CD4-positive, alpha-beta T cell treated with Interleukin-12 subunit alpha and Interleukin-12 subunit beta, for 1 hour (primary cell): ENCODE data around the gene TADA1.
"Not testable (repeated sequence)": the region's sequence is repeated elsewhere in the genome, so short reads cannot be mapped to it uniquely, and the experiment has no call there.

ENCODE experiments used
- DNase-seq: peaks from one replicate; pipeline ENCODE4 v3.0.0-alpha.2; 2020

Gene TADA1

DNA sequence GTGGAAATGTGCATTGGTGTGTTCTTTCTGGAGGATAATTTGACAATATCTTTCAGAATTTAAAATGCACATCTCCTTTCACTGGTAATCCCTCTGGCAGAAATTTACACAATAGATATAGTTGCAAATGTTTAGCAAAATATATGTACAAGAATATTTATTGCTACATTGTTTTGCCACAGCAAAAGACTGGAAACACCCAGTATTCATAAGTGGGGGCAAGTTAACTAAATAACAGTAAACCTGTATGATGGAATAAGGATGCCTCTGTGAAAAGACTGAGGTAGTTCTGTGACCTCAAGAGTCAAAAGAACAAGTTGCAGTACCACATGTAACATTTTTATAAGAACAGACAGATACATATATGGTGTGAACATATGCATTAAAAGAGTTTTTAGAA, 13.7 kb upstream of the TADA1 start:
- DNase-seq = no peak

DNA sequence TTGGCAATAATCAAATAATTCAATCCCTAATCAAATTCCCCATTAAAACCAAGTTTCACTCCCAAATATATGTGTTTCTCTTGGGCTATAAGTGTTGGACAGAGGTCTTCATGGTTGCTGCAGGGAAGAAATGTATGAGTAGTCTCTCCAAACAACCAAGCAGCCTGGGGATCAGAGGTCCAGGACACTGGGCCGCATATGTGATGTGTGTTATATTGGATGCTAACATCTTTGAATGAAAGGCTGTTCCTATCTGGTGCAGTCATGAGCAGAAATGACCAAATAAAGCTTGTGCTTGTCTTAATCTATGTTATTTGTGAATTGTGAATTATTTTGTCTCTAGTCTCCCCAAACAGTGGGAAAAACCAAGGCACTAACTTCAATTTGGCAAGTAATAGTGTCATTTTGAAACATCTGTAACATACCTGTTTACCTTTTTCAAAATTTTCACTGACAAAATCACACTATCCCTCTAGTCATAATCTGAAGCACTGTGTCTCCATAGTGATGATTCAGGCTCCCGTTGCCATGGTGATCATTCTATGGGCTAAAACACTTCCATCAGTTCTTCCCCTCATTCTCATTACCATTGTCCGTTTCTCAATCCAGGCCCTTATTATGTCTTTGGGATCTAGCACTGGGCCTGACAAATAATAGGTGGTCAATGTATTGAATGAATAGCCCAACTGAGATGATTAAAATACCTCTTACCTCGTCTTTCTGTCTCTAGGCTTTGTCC, 12.5 kb upstream of the TADA1 start:
- DNase-seq = no peak

DNA sequence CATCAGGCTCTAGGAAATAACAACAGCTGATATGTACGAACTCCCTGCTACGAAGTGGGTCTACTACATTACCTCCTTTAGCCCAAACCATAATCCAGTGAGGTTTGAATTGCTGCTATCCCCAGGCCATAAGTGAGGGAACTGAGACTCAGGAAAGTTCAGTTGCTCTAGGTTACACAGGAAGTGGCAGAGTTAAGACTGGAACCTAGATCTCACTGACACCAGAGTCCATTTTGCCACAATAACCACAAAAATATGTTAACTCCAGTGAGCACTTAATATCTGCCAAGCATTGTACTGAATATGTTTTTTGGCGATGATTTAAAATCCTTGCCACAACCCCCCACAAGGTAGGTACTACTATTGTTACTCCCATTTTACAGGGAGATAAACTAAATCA, 8.9 kb upstream of the TADA1 start:
- no peak for DNase-seq

DNA sequence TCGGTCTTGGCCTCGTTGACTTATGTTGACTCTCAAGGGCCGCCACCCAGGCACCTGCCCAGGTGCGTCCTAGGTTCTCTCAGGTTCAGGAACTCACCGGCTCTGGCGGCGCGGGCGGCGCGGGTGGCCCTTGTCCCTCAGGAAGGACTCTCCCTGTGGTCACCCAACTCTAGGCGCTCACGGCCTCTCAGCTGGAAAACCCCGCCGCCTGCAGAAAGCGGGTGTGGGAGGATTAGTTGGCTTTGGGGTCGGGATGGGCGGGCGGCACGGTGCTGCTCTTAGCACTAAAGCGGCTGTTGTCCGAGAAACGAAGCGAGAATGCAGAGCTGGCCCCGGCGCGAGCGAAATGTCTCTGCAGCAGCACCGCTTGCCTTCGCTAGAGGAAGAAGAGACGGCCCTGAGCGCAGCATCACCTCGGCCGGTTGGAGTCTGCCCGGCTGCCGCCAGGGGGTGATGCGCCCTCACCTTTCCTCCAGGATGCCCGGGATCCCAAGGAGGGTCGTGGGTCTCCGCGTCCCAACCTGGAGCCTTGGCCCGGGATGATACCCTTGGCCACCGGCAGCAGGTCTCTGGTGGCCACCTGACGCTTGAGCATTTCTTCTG, 8.1 kb upstream of the TADA1 start:
- peak; percentile 24 for DNase-seq

DNA sequence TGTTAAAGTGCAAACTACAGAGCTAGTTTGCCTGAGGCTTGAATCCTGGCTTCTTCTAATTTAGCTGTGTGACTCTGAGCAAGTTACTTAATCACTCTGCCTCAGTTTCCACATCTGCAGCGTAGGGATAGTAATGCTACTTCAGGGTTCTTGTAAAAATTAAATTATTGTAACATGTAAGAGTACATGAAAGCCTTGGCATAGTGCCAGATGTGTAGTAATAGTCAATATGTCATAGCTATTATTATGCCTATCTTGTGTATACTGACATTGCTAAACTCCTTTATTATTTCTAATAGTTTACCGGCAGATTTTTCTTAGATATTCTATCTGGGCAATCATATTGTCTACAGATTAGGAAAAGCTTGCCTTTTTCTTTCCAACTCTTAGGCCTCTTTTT, 6.8 kb upstream of the TADA1 start:
- DNase-seq = no peak

DNA sequence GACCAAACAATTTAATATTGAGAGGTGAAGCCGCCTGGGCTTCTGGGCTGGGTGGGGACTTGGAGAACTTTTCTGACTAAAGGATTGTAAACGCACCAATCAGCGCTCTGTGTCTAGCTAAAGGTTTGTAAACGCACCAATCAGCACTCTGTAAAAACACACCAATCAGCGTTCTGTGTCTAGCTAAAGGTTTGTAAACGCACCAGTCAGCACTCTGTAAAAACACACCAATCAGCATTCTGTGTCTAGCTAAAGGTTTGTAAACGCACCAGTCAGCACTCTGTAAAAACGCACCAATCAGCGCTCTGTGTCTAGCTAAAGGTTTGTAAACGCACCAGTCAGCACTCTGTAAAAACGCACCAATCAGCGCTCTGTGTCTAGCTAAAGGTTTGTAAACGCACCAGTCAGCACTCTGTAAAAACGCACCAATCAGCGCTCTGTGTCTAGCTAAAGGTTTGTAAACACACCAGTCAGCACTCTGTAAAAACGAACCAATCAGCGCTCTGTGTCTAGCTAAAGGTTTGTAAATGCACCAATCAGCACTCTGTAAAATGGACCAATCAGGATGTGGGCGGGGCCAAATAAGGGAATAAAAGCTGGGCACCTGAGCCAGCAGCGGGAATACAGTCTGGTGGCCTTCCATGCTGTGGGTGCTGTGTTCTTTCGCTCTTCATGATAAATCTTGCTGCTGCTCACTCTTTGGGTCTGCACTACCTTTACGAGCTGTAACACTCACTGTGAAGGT, 2.3 kb upstream of the TADA1 start:
- DNase-seq = not testable (repeated sequence)

DNA sequence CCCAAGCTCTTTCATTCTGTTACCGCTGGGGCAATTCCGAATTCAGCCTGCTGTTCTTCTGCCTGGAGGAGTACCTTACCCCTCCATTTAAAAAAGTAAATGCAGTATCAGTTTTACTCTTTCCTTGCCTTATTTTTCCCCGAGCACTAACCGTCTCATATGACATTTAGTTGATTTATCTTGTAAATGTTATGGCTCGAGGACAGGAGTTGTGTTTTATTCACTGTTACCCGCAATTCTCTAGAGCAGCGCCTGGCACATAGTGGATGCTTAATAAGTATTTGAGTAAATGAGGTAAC, 425 bp upstream of the TADA1 start:
- DNase-seq = no peak

DNA sequence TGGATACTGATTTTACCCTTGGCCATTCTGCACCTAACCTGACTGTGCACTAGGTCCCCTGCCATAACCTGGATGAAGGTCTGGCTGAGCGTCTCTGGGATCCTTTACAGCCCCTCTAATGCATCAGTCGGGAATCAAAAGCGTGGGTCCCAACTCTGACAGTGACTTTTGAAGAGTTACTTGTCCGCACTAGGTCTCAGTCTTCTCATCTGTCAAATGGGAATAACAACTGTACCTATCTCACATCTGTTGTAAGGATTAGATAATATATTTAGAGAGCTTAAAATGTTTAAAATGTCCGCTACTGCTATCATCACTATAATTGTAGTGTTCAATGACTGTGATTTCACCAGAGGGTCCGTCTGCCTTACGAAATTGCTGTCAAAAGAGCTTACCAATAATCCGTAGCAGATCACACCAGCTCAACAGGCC, 746 bp downstream of the TADA1 start:
- no peak for DNase-seq

DNA sequence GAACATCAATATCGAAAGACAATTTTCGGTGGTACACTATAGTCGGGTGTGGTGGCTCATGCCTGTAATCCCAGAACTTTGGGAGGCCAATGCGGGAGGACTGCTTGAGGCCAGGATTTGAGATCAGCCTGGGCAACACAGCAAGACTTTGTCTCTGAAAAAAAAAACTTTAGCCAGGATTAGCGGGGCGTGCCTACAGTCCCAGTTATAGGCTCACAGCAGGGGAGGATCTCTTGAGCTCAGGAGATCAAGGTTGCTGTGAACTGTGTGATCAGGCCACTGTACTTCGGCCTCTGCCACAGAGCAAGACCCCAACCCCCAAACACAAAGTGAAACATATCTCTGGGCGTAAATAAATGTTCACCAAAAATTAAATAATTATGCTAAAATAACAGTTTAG, 1.6 kb downstream of the TADA1 start:
- DNase-seq = no peak

DNA sequence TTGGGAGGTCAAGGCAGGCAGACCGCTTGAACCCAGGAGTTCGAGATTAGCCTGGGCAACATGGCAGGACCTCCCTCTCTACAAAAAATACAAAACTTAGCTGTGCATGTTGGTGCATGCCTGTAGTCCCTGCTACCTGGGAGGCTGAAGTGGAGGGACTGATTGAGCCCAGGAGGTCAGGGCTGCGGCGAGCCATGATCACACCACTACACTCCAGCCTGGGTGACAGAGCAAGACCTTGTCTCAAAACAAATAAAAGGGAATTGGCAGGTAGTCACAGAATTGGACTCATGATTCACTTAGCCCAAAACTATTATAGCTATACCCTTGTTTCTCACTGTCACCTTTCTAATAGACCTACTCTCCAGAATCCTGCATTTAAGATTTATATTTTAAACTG, 5.5 kb downstream of the TADA1 start:
- DNase-seq = no peak

DNA sequence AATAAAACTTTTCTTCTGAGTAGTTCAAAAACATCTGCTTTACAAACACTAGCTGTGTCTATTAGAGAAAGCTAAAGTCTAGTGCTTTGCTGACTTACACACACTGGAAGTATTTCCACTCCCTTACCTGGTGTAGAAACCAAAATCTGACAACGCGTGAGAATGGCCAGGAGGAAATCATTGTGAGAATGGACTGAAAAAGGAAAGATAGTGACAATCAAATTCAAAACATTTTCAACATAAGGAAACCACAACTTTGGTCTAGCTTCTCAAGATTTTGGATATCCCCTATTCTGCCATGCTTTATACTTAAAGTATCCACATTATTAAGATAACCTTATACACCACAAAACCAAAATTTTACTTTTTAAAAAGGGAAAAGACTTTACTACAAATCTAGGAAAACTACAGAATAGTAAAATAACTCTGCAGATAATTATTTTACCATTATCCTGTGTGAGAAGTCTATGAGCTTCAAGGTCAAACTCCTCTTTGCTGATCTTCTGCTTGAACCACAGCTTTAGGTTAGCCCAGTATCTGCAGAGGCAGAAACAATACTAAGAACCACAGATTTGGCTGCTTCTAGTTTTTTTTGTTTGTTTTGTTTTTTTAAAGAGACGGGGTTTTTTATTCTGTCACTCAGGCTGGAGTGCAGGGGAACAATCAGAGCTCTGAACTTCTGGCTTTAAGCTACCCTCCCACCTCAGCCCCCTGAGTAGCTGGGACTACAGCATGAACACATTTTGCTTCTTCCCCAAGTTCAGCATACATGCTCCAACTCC, 6.6 kb downstream of the TADA1 start:
- DNase-seq = no peak

DNA sequence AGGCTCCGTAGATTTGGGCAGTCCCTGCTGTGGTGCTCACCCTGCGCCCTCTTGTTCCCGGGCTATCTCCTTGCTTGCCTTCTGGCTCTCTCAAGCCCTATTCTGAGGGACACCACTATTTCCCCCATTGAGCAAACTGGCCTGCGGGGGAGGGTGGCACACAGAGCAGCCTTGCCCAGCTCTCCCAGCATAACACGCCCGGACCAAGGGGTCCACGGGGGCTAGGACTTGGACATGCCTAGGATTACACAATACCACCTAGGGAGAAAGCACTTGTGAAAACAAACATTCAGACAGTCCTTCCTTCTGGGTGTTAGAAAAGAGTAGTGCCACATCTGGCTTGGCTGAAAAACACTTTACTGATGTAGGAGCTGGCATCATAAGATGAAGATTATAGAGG, 7.4 kb downstream of the TADA1 start:
- no peak for DNase-seq

DNA sequence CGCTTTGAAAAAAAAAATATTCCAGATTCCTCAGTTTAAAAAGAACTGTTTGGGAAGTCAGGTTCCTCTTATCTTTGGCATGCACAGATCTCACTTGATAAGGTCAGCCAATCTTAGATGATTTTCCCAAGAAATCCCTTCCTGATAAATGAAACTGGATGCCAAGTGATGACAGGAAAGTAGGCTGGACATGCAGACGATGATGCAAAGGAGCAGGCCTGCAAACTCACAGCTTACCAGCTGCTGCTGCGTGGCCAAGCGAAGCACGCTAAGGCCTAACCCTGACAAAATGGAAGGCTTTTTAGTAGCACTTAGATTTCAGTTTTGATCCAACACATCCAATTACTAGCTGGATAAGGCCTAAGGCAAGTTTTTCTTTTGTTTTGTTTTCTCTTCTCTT, 10.1 kb downstream of the TADA1 start:
- no peak for DNase-seq

DNA sequence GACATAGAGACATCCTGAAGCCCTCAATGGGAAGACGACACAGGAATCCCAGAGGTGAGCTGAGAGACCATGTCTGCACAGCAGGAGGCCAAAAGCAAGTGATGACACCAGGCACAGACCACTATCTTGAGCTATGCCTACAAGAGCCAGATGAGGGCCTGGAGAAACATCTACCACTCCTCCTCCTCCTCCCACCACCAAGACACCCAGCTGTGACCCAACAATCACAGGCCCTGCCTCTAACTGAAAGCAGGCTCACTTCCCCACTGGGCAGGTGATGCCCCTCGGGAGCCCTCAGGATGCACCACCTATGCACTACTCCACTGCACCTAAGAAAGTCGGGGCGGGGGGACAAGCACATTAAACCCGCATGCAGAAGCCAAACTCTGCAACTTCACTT, 16.5 kb downstream of the TADA1 start:
- DNase-seq = no peak

DNA sequence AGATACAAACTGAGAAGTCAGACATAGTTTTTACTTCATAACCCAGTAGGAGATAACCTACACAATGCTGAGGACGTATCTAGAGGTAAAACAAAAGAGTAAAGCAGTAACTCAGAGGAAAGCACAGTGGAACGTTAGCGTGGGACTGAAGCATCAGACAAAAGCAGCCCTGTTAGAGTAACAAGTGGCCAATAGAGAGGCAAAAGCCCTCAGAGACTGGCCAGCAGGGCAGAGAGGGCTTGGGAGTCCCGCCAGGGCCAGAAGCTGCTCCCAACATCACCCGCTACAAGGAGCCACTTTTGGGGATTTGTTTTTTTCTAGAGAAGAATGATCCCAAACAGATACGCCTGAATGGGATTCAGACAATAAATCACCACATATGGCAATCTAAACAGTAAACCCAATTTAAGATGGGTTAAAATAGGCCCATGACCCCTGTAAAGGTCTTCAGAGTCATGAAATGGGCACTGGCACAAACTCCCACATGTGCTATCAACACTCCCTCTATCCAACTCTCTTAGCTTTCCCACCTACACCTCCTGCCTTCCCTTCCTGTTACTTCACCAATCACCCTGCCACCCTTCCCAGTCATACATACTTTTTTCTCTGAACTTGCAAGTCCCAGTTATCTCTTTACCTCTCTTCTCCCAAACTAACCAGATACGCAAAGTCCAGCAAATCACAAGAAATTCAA, 17.2 kb downstream of the TADA1 start:
- DNase-seq = no peak

DNA sequence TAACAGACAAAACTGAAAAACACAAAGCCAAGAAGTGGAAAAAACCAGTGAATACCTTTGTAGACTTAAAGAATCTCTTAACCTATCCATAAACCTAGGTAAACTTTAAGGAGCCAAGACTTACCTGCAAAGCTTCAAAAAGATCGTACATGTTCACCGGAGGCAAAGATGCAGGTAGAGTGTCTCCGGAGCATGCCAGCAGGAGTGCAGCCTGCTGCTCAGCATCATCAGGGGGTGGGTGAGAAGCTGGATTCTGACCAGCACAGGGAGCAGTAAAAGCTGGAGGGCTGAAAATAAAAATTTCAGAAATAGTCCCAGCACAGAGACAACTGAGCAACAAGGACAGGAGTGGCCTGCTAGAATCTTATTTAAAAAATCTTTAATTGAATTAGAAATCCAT, 18.1 kb downstream of the TADA1 start:
- DNase-seq = no peak

DNA sequence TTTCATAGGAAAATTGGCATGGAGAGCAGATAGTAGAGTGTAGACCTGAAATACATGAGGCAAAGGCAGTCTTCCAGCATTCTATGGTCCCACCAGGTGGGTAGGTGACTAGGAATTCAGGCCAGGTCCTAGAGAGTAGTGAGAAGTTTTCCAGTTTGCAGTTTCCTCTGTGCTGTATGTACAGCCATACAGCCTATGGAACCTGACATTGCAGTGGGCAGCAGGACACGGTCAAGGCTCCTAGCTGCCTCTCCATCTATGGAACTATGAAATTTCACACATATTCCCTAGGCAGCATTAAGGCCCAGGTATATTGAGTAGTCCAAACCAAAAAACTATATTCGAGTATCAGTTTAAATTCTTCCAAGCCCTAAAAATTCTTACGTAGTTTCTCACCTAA, 20.5 kb downstream of the TADA1 start:
- no peak for DNase-seq

DNA sequence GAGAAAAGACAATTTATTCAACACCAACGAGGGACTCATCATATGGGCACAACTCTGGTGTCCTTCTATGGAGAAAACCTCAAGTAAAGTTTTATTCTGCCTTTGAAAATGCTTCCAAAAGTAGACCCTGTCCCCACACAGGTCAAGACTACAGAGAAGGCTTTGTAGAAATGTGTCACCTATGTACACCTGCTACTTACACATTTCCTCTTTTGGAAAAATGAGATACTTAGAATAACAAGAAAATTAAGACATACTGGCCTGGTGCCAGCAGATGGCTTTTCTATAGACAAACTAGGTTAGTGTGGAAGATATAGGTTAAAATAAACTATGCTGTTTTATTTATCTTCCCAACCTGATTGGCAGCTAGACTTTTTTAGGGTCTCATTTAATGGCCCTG, 23.1 kb downstream of the TADA1 start:
- DNase-seq = no peak

DNA sequence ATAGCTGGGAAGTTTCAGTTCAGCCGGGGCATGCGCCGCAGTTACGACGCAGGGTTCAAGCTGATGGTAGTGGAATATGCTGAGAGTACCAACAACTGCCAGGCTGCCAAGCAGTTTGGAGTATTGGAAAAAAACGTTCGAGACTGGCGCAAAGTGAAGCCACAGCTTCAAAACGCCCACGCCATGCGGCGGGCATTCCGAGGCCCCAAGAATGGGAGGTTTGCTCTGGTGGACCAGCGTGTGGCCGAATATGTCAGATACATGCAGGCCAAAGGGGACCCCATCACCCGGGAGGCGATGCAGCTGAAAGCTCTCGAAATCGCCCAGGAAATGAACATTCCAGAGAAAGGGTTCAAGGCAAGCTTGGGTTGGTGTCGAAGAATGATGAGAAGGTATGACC, 26.9 kb downstream of the TADA1 start:
- no peak for DNase-seq

DNA sequence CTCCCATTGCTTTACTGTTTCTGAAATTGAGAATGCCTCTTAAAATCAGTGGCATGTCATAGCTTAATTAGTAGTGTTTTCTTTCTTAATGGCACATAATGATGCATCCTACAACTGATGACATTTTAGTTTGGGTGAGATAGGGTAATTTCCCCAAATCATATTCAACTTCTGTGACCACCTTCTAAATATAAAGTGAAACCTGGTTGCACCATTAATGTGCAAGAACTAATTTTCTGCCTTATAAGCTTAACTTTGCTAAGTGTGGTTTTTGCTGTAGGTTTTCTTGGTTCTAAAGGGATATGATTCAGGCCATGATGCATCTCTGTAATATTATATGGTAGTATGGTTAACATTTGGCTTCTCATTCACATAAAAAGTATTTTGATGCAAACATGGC, 27.9 kb downstream of the TADA1 start:
- no peak for DNase-seq

DNA sequence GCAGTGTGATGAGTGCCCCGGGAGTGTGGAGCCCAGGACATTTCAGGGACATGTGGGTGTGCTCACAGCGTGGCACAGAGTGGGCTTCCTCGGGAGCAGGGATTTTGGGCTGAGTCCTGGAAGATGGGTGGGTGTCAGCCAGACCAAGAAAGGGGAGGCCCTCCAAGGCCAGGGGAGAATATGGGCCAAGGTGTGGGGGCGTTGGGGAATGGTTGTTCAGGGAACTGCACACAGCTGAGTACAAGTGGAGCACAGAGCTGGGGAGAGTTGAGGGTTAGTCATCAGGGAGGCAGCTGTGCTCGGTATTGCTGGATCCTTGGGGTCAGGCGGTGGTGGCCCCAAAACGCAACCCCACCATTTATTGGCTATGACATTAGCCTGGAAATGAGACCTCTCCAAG, 31.3 kb downstream of the TADA1 start:
- DNase-seq = no peak

DNA sequence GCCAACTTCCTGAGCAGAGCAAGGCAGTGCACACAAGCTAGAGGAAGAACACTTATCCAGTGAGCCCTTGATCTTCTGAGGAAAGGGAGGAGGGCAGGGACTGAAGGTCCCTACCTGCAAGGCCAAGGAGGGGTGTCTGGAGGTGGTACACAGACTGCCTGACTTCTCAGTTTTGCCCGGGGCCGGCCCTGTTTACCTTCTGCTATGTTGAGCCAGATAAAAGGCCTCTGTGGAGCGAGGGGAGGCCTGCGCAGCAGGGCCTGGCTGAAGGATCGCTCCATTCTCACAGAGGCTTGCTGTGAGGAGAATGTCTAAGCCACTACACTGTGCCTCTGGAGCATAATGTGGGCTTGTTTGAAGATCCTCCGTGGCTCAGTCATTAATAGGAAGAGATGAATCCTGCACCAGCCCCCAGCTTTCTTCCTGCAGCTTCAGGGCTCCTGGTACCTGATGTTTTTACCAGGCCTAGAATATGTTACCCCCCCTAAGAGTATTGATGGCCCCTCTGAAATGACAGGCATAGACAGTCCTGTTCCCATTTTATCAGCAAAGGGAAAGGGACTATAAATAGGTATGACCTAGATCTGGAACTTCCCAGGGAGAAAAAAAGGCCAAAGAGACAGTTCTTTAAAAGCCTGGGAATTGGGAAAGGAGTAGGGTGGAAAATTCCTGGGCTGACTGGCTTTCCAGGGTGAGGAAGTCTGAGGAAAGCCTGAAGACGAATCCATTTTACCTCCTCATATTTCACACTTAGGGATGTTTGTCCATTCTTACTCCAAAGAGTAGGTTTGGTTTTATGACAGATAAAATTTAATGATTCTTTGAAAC, 32.1 kb downstream of the TADA1 start:
- no peak for DNase-seq
